Neural cell (in vitro differentiated cells): ENCODE results near the gene COL19A1.

Source experiments
- EP300 ChIP-seq: fragments of 450-650 bp; conservative IDR thresholded peaks from 2 replicates; pipeline ENCODE4 v1.6.1; 2014; ENCODE audit warnings: antibody characterized with exemption, mild to moderate bottlenecking, moderate library complexity; ENCODE audit not compliant: poor library complexity, severe bottlenecking
- EZH2 ChIP-seq: fragments of 200-600, 300-800 bp; shearing (Covaris generic), sonication (generic); IDR thresholded peaks from 2 replicates; pipeline ENCODE4 v1.6.1; 2014; ENCODE audit warnings: antibody characterized with exemption, low read length, borderline replicate concordance, mild to moderate bottlenecking; ENCODE audit not compliant: insufficient read depth, poor library complexity, severe bottlenecking
- MXI1 ChIP-seq: fragments of 450-650 bp; conservative IDR thresholded peaks from 2 replicates; pipeline ENCODE4 v1.6.1; 2014; ENCODE audit warnings: antibody characterized with exemption, mild to moderate bottlenecking; ENCODE audit not compliant: poor library complexity, severe bottlenecking
- POLR2AphosphoS5 ChIP-seq: IDR thresholded peaks from 2 replicates; pipeline ENCODE4 v1.6.1; 2012
- SMC3 ChIP-seq: fragments of 450-650 bp; conservative IDR thresholded peaks from 2 replicates; pipeline ENCODE4 v1.6.1; 2014; ENCODE audit warnings: antibody characterized with exemption, mild to moderate bottlenecking, moderate library complexity; ENCODE audit not compliant: poor library complexity
- TF ChIP-seq, protein P1 (sequence below): fragments of 450-650 bp; IDR thresholded peaks from 2 replicates; pipeline ENCODE4 v1.5.1; 2014; ENCODE audit warnings: antibody characterized with exemption, mild to moderate bottlenecking, moderate library complexity; ENCODE audit not compliant: poor library complexity, severe bottlenecking
- TF ChIP-seq, protein P2 (sequence below): IDR thresholded peaks from 2 replicates; pipeline ENCODE4 v1.6.1; 2012; ENCODE audit warnings: borderline replicate concordance

DNA sequence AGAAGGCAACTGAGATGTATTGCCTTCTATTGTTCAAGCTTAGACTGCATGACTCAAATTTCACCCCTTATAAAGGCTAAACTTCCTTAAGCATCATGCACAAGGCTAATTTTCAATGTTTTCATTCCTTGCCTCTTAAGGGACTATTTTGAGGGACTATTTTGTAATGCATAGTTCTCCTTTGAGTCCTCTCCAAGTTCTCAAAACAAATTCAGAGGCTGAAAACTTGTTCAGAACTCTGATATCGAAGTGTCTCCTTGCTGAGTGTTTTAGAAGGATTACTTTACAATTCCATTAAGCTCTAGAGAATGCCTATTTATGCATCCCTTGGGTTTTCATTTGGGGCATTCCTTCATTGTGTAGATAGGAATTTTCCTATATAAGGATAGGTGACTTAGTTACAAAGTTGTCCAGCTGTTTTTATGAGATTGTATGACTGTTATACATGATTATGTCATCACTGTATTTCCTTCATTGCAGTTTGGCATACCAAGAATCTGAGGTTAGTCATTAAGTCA is 41.7 kb downstream of the COL19A1 start:
- TF ChIP-seq, protein P1, sequence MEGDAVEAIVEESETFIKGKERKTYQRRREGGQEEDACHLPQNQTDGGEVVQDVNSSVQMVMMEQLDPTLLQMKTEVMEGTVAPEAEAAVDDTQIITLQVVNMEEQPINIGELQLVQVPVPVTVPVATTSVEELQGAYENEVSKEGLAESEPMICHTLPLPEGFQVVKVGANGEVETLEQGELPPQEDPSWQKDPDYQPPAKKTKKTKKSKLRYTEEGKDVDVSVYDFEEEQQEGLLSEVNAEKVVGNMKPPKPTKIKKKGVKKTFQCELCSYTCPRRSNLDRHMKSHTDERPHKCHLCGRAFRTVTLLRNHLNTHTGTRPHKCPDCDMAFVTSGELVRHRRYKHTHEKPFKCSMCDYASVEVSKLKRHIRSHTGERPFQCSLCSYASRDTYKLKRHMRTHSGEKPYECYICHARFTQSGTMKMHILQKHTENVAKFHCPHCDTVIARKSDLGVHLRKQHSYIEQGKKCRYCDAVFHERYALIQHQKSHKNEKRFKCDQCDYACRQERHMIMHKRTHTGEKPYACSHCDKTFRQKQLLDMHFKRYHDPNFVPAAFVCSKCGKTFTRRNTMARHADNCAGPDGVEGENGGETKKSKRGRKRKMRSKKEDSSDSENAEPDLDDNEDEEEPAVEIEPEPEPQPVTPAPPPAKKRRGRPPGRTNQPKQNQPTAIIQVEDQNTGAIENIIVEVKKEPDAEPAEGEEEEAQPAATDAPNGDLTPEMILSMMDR, result no peak
- TF ChIP-seq POLR2AphosphoS5 (no peak), EP300 (no peak), SMC3 (no peak), EZH2 (no peak), MXI1 (no peak)
- TF ChIP-seq, protein P2, sequence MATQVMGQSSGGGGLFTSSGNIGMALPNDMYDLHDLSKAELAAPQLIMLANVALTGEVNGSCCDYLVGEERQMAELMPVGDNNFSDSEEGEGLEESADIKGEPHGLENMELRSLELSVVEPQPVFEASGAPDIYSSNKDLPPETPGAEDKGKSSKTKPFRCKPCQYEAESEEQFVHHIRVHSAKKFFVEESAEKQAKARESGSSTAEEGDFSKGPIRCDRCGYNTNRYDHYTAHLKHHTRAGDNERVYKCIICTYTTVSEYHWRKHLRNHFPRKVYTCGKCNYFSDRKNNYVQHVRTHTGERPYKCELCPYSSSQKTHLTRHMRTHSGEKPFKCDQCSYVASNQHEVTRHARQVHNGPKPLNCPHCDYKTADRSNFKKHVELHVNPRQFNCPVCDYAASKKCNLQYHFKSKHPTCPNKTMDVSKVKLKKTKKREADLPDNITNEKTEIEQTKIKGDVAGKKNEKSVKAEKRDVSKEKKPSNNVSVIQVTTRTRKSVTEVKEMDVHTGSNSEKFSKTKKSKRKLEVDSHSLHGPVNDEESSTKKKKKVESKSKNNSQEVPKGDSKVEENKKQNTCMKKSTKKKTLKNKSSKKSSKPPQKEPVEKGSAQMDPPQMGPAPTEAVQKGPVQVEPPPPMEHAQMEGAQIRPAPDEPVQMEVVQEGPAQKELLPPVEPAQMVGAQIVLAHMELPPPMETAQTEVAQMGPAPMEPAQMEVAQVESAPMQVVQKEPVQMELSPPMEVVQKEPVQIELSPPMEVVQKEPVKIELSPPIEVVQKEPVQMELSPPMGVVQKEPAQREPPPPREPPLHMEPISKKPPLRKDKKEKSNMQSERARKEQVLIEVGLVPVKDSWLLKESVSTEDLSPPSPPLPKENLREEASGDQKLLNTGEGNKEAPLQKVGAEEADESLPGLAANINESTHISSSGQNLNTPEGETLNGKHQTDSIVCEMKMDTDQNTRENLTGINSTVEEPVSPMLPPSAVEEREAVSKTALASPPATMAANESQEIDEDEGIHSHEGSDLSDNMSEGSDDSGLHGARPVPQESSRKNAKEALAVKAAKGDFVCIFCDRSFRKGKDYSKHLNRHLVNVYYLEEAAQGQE, result no peak
